AG04450 (cell line): ENCODE results near the gene MRPL14. TPM values are rescaled to one million over a fixed set of nuclear protein-coding genes. Genes with fewer than 3 reads are reported as not detected.

Experiments used
- CTCF ChIA-PET: fragments of 300-600, 350-600 bp; formaldehyde crosslinking; extraction: SDS; loops from one replicate; lab custom pipeline; 2022; ENCODE audit warnings: antibody characterized with exemption, inconsistent platforms; lab: Charles Lee
- POLR2A ChIA-PET: fragments of 350-600 bp; formaldehyde crosslinking; extraction: SDS; loops from one replicate; lab custom pipeline; 2021; ENCODE audit warnings: antibody characterized with exemption, inconsistent platforms; lab: Yijun Ruan, JAX
- DNase-seq: peaks from one replicate; pipeline ENCODE4 v3.0.0-alpha.2; 2011; ENCODE audit warnings: low read depth, low spot score
- H3K27ac ChIP-seq: one replicate; pipeline ENCODE4 v1.5.1; 2012; ENCODE audit warnings: low read depth, low read length, control low read depth
- H3K27me3 ChIP-seq: one replicate; pipeline ENCODE4 v1.6.0; 2012; ENCODE audit warnings: low read length; ENCODE audit not compliant: control insufficient read depth, insufficient read depth
- H3K4me3 ChIP-seq: 2 replicates; pipeline ENCODE4 v1.5.1; 2011; ENCODE audit warnings: mild to moderate bottlenecking, low read depth, low read length, control low read depth
- H3K9me3 ChIP-seq: 2 replicates; pipeline ENCODE4 v1.5.1; 2012; ENCODE audit warnings: low read length; ENCODE audit not compliant: control insufficient read depth, insufficient read depth
- CTCF ChIP-seq: IDR thresholded peaks from 2 replicates; pipeline ENCODE4 v1.5.1; 2011; ENCODE audit warnings: low read depth, low read length, control low read depth, inconsistent platforms
- polyA plus RNA-seq: library from polyadenylated mRNA; depleted of rRNA; stranded (reverse); fragments of >200 nt; gene quantifications from 2 replicates; pipeline ENCODE4 v1.2.3, GENCODE V29; 2011

Gene MRPL14
- polyA plus RNA-seq, 1 experiment = 57.3 TPM

- no peak for DNase-seq
- CTCF ChIA-PET = interaction anchor here (0.9 to 1.9 kb wide), 2 partner anchors 10 to 72 kb away, joined by 3 to 13 read pairs; no protein-coding TSS in a partner anchor
- Histone ChIP-seq H3K4me3 (no peak overlapping the region), H3K9me3 (no peaks in the 10 kb centered on the region), H3K27me3 (peaks cover 31% of the 10 kb centered on the region), H3K27ac (no peak overlapping the region)
- POLR2A ChIA-PET = no interaction called here
- no peak for TF ChIP-seq CTCF
Measured at GRCh38 chr6:44162876-44163625, 35.8 kb upstream of the MRPL14 start.

GRCh38 chr6:44161997-44162338, 34.7 kb upstream of the MRPL14 start:
- TF ChIP-seq CTCF = no peak
- Histone ChIP-seq H3K4me3 (no peak overlapping the region), H3K27me3 (peaks cover 31% of the 10 kb centered on the region), H3K9me3 (no peaks in the 10 kb centered on the region), H3K27ac (no peak overlapping the region)
- ChIA-PET CTCF (interaction anchor here (0.9 to 1.3 kb wide), 3 partner anchors 11 to 95 kb away, joined by 3 to 7 read pairs (median 5); no protein-coding TSS in a partner anchor), POLR2A (interaction anchor here (0.9 kb wide), 1 partner anchor 85 kb away, joined by 4 read pairs; the partner anchor contains the start of gene HSP90AB1)
- no peak for DNase-seq

- TF ChIP-seq CTCF = no peak
- no peak within 1 kb of the TSS for H3K4me3 ChIP-seq
- no peak within 1 kb of the TSS for H3K27ac ChIP-seq
- H3K9me3 ChIP-seq = no peaks in the 10 kb centered on the region
- peaks cover 12% of the 10 kb centered on the region for H3K27me3 ChIP-seq
- ChIA-PET CTCF (no interaction called here), POLR2A (no interaction called here)
- DNase-seq = no peak
Measured at GRCh38 chr6:44158770-44159228, 31.5 kb upstream of the MRPL14 start, which contains the start of gene CAPN11. CAPN11 (plus strand) TSS chr6:44158820; CDS start chr6:44158849, 29 bp downstream.

DNA sequence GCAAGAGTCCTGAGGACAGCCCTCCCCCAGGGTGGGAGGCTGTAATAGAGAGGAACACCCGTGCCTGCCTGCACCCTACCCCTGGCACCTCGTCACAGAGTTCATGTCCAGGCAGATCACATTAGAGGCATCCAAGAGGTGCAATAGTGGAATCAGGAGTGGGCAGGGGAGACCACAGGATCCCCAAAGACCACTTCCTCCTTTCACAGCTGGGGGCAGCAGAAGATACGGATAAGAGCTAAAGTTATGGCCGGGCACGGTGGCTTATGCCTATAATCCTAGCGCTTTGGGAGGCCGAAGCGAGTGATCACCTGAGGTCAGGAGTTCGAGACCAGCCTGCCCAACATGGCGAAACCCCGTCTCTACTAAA, 29.9 kb upstream of the MRPL14 start:
- Histone ChIP-seq H3K27me3 (no peaks in the 10 kb centered on the region), H3K4me3 (no peak overlapping the region), H3K9me3 (no peaks in the 10 kb centered on the region; the same call in 1 of the 2 replicates), H3K27ac (no peak overlapping the region)
- CTCF ChIA-PET = interaction anchor here (1.5 kb wide), 2 partner anchors 60 to 77 kb away, joined by 5 to 12 read pairs; no protein-coding TSS in a partner anchor
- POLR2A ChIA-PET = no interaction called here
- no peak for TF ChIP-seq CTCF
- DNase-seq = no peak

DNA sequence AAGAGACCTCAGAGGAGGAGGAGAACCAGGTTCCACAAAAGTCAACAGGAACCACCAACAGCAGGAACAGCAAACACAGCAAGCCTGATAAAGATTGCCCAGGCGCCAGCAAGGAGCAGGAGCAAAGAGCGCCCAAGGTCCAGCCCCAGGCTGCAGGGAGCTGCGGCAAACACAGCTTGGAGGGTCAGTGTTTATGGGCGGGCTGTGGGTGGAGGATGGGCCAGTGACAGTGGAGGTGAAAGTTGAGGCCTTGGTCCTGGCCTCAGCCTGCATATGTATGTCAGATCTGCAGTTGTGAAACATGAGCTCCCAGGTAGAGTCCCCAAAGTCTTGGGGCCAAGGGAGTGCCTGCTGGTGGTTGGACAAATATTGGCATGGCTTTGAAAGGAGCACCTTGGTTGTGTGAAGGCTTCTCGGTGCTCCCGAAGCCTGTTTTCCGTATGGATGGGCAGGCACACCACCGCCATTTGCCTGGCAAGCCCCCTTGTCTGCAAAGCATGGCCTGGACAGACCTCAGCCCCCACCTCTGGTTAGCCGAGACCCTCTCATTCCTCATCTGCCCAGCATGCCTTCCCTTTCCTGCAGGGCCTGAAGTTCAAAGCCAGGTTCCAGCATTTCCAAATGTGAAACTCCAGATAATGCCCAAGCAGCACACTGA, 29.4 kb upstream of the MRPL14 start:
- H3K27me3 ChIP-seq = no peaks in the 10 kb centered on the region
- no peaks in the 10 kb centered on the region; the same call in 1 of the 2 replicates for H3K9me3 ChIP-seq
- TF ChIP-seq CTCF = no peak
- CTCF ChIA-PET = interaction anchor here (1.5 kb wide), 2 partner anchors 60 to 78 kb away, joined by 5 to 12 read pairs; no protein-coding TSS in a partner anchor
- no peak overlapping the region for H3K27ac ChIP-seq
- POLR2A ChIA-PET = no interaction called here
- no peak overlapping the region for H3K4me3 ChIP-seq
- no peak for DNase-seq
